22Rv1 (cell line): ENCODE data around the gene HGFAC.

Experiments used
- CTCF ChIP-seq: fragments of 450-650 bp; IDR thresholded peaks from 2 replicates; pipeline ENCODE4 v1.5.1; 2017; ENCODE audit warnings: mild to moderate bottlenecking
- ZFX ChIP-seq: fragments of 450-650 bp; IDR thresholded peaks from 2 replicates; pipeline ENCODE4 v1.6.1; 2017; ENCODE audit warnings: antibody characterized with exemption, borderline replicate concordance

DNA sequence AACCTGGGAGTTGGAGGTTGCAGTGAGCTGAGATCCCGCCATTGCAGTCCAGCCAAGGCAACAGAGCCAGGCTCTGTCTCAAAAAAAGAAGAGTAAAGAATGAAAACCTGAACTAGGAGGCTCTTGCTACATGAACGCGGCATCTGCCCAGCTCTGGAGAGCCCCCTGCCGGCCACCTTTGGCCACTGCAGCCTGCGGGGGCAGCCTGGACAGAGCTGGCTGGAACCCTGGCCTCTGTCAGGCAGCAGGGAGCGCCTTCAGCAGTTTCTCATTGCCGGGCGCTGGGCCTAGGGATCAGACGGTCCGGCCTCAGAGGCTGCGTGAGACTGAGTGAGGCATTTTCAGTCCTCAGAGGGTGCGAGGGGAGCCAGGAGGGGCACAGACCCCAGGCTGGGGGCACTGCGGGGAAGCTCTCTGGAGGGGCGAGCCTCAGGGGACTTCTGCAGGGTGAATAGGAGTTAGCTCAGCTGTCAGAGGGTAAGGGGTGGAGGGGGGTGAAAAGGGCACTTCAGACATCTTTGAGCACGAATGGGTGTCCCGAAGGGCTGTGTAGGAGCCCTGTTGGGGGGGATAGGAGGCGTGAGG is 38.9 kb downstream of the HGFAC start:
- peak; percentile 99 for TF ChIP-seq CTCF
- TF ChIP-seq ZFX, result no peak
